Measurements from ENCODE around the gene CAMSAP1.

Gene CAMSAP1

DNA sequence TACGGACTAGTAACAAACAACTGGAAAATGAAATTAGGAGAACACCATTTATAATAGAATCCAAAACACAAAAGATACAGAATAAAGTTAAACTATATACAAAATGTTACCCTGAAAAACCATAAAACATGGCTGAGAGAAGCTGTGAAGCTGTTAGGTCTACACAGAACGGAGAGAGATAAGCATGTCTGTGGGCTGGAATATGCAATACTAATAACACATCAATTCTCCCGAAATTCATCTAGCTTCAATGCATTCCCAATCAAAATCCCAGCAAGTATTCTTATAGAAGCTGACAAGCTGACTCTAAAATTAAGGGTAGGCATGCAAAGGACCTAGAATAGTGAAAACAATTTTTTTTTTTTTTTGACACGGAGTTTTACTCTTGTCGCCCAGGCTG, 32.5 kb downstream of the CAMSAP1 start:
- Histone ChIP-seq H3K9me3 (ENCODE audit: control insufficient read depth, low read length) (no peaks in the 10 kb centered on the region), H3K36me3 (ENCODE audit: control insufficient read depth, insufficient read depth, low read length) (peaks cover 6% of the 10 kb centered on the region), H3K27ac (ENCODE audit: low read depth, low read length, severe bottlenecking) (no peak overlapping the region), H3K4me1 (ENCODE audit: control insufficient read depth, insufficient read depth, low read length, poor library complexity, severe bottlenecking) (peaks cover 3% of the 10 kb centered on the region), H3K4me3 (ENCODE audit: extremely low read depth, insufficient read depth, low read length, poor library complexity, severe bottlenecking) (no peak overlapping the region)
- WGBS, 2 experiments (ENCODE audit: insufficient coverage in 2 of 2) = 100% methylated on average over 1 to 2 of the region's 5 CpGs

DNA sequence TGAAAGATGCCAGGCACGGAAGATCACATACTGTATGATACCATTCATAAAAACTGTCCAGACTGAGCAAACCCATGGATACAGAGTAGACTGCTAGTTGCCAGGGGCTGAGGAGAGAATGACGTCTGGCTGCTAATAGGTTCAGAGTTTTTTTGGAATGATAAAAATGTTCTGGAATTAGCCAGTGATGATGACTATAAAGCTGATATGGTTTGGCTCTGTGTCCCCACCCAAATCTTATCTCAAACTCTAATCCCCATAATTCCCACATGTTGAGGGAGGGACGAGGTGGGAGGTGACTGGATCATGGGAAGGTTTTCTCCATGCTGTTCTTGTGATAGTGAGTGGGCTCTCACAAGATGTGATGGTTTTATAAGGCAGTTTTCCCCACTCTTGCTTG, 37.4 kb downstream of the CAMSAP1 start:
- WGBS, 2 experiments (ENCODE audit: insufficient coverage in 2 of 2) = no CpG with 5 or more reads among the region's 3 CpGs
- H3K36me3 ChIP-seq (ENCODE audit: control insufficient read depth, insufficient read depth, low read length) = peaks cover 8% of the 10 kb centered on the region
- H3K27ac ChIP-seq (ENCODE audit: low read depth, low read length, severe bottlenecking) = no peak overlapping the region
- H3K4me3 ChIP-seq (ENCODE audit: extremely low read depth, insufficient read depth, low read length, poor library complexity, severe bottlenecking) = no peak overlapping the region
- H3K4me1 ChIP-seq (ENCODE audit: control insufficient read depth, insufficient read depth, low read length, poor library complexity, severe bottlenecking) = peaks cover 8% of the 10 kb centered on the region
- no peaks in the 10 kb centered on the region for H3K9me3 ChIP-seq (ENCODE audit: control insufficient read depth, low read length)

DNA sequence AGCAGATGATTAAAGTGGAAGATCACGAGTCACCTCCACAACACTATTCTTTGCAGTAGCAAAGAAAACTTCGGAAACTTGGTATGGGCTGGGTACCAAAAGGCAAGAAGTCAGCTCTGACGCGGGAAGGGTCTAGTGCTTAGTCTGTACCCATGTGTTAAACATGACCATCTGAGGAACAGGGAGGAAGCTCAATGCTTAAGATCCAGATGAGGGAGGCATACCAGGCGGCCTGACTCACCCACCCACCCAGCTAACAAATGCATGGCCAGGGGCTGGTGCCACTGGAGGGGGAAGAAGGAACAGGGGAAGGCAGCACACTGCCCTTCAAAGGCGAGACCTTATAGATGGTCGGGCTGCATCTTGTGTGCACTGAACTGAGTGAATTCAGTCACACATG, 41.8 kb downstream of the CAMSAP1 start:
- H3K36me3 ChIP-seq (ENCODE audit: control insufficient read depth, insufficient read depth, low read length) = peaks cover 38% of the 10 kb centered on the region
- H3K4me3 ChIP-seq (ENCODE audit: extremely low read depth, insufficient read depth, low read length, poor library complexity, severe bottlenecking) = no peak overlapping the region
- WGBS, 2 experiments (ENCODE audit: insufficient coverage in 2 of 2) = 83 to 84% methylated on average over 4 to 5 of the region's 7 CpGs
- no peaks in the 10 kb centered on the region for H3K9me3 ChIP-seq (ENCODE audit: control insufficient read depth, low read length)
- peaks cover 8% of the 10 kb centered on the region for H3K4me1 ChIP-seq (ENCODE audit: control insufficient read depth, insufficient read depth, low read length, poor library complexity, severe bottlenecking)
- H3K27ac ChIP-seq (ENCODE audit: low read depth, low read length, severe bottlenecking) = peak overlapping the region; percentile 39

DNA sequence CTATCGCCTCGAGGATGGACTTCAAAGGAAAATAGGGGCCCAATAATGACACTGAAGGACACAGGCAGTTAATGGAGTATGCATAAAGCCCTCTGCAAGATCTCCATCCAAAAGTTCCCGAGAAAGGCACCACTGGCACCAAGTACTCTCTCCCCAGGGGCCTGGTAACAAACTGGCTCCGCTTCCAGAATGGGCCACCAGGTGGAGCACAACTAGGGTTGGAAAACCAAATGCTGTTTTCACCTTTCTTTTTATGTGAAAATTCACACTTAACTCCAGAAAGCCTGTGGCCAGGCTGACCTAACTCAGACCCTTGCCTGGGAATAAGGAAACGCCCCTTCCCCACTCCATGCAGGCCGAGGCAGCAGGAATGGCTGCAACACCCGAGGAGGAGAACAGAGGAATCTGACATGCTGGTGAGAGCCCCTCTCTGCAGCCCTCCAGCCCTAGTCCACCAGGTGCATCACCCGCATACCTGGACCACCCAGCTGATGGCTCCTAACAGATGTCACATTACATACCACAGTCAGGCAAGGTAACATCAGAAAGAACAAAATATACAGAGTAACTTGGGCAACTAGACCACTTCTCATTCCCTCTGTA, 42.8 kb downstream of the CAMSAP1 start:
- no peaks in the 10 kb centered on the region for H3K9me3 ChIP-seq (ENCODE audit: control insufficient read depth, low read length)
- H3K4me1 ChIP-seq (ENCODE audit: control insufficient read depth, insufficient read depth, low read length, poor library complexity, severe bottlenecking) = peaks cover 8% of the 10 kb centered on the region
- WGBS, 2 experiments (ENCODE audit: insufficient coverage in 2 of 2) = 39 to 43% methylated on average over 7 to 8 of the region's 8 CpGs
- no peak overlapping the region for H3K27ac ChIP-seq (ENCODE audit: low read depth, low read length, severe bottlenecking)
- H3K36me3 ChIP-seq (ENCODE audit: control insufficient read depth, insufficient read depth, low read length) = peaks cover 42% of the 10 kb centered on the region
- no peak overlapping the region for H3K4me3 ChIP-seq (ENCODE audit: extremely low read depth, insufficient read depth, low read length, poor library complexity, severe bottlenecking)

DNA sequence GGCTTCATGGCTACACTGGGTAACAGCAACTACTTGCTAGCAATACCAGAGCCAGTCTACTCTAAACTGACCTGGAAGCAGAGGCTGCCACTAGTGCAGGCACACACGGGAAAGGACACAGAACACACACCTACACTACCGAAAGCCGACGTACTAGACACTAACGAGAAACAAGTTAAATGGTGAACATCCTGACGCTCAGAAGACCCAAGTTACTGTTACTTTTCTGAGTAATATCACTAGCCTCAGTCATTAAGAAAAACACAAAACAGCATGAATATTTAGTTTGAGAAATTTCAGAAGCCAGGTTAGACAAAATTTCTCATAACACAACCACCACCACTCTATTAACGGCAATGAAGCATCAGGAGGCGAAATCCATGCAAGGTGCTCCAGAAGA, 44.5 kb downstream of the CAMSAP1 start:
- Histone ChIP-seq H3K4me3 (ENCODE audit: extremely low read depth, insufficient read depth, low read length, poor library complexity, severe bottlenecking) (no peak overlapping the region), H3K4me1 (ENCODE audit: control insufficient read depth, insufficient read depth, low read length, poor library complexity, severe bottlenecking) (peaks cover 10% of the 10 kb centered on the region), H3K36me3 (ENCODE audit: control insufficient read depth, insufficient read depth, low read length) (peaks cover 42% of the 10 kb centered on the region), H3K9me3 (ENCODE audit: control insufficient read depth, low read length) (no peaks in the 10 kb centered on the region), H3K27ac (ENCODE audit: low read depth, low read length, severe bottlenecking) (no peak overlapping the region)
- 87 to 92% methylated on average over 7 of the region's 8 CpGs for WGBS, 2 experiments (ENCODE audit: insufficient coverage in 2 of 2)

DNA sequence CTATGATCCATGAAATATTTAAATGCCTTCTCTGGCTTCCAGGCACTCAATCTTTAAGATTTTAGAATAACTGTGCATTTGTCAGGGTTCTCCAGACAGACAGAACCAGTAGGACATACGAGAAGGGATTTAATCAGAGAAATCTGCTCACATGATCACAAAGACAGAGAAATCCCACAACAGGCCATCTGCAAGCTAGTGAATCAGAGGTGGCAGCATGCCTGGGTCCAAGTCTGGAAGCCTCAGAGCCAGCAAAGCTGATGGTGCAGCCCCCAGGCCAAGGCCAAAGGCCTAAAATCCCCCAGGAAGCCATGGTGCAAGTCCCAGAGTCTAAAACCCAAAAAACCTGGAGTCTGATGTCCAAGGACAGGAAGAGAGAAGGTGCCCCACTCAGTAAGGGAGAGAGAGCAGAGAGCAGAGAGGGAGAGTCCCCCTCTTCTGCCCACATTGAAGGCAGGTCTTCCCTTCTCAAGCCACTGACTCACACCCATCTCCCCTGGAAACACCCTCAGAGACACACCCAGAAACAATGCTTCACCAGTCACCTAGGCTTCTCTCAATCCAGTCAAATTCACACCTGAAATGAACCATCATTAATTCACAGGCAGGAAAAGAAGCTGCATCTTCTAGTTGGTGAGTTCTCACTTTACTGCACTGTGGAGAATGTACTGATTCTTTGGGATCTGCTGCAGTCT, 48.7 kb downstream of the CAMSAP1 start:
- H3K36me3 ChIP-seq (ENCODE audit: control insufficient read depth, insufficient read depth, low read length) = peaks cover 73% of the 10 kb centered on the region
- H3K9me3 ChIP-seq (ENCODE audit: control insufficient read depth, low read length) = no peaks in the 10 kb centered on the region
- H3K4me1 ChIP-seq (ENCODE audit: control insufficient read depth, insufficient read depth, low read length, poor library complexity, severe bottlenecking) = peaks cover 14% of the 10 kb centered on the region
- no peak overlapping the region for H3K4me3 ChIP-seq (ENCODE audit: extremely low read depth, insufficient read depth, low read length, poor library complexity, severe bottlenecking)
- no peak overlapping the region for H3K27ac ChIP-seq (ENCODE audit: low read depth, low read length, severe bottlenecking)
- 100% methylated on average over 1 of the region's 1 CpG; no CpG with 5 or more reads in 1 of the 2 experiments for whole genome bisulfite sequencing, 2 experiments (ENCODE audit: insufficient coverage in 2 of 2)

DNA sequence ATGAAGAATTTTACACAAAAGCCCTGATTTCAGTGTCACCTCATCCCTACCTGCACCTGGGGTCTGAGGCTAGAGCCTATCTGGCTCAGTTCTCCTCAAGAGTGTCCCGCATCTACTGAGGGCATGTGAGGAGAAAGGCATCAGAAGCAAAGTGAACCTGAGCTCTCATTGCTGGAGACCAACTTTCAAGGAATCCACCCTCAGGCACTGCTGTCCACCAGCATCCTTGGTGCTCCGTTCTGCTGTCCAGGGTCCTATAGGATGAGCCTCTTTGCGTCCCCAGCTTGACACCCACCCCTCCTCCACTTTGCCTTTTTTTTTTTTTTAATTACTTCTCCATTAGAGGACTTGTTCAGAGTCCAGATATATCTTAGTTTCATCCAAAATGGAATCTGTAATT, 49.5 kb downstream of the CAMSAP1 start:
- no peak overlapping the region for H3K27ac ChIP-seq (ENCODE audit: low read depth, low read length, severe bottlenecking)
- no peaks in the 10 kb centered on the region for H3K9me3 ChIP-seq (ENCODE audit: control insufficient read depth, low read length)
- H3K36me3 ChIP-seq (ENCODE audit: control insufficient read depth, insufficient read depth, low read length) = peaks cover 74% of the 10 kb centered on the region
- H3K4me3 ChIP-seq (ENCODE audit: extremely low read depth, insufficient read depth, low read length, poor library complexity, severe bottlenecking) = no peak overlapping the region
- WGBS, 2 experiments (ENCODE audit: insufficient coverage in 2 of 2) = 80 to 92% methylated on average over 1 to 3 of the region's 3 CpGs
- H3K4me1 ChIP-seq (ENCODE audit: control insufficient read depth, insufficient read depth, low read length, poor library complexity, severe bottlenecking) = peaks cover 14% of the 10 kb centered on the region

DNA sequence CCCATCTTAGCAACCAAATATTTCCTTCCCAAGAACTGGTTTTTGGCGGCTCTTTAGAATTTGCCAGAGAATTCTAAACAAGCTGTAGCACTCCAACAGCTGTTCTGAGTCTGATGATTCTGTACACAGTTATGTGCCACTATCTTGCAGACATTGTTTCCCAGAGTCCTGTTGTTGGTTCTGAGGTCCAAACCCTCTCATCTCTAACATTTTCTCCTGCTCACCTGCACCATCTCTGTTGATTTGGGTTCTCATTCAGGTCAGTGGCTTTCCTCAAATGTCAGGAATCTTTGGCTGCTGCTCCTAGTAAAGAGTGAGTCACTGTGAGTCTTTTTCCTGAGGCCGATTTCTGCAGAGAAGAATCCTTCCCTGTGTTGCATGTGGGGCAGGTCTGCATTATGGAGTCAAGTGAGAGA, 50.0 kb downstream of the CAMSAP1 start:
- Histone ChIP-seq H3K9me3 (ENCODE audit: control insufficient read depth, low read length) (no peaks in the 10 kb centered on the region), H3K36me3 (ENCODE audit: control insufficient read depth, insufficient read depth, low read length) (peaks cover 74% of the 10 kb centered on the region), H3K4me1 (ENCODE audit: control insufficient read depth, insufficient read depth, low read length, poor library complexity, severe bottlenecking) (peaks cover 14% of the 10 kb centered on the region), H3K4me3 (ENCODE audit: extremely low read depth, insufficient read depth, low read length, poor library complexity, severe bottlenecking) (no peak overlapping the region), H3K27ac (ENCODE audit: low read depth, low read length, severe bottlenecking) (no peak overlapping the region)
- WGBS, 2 experiments (ENCODE audit: insufficient coverage in 2 of 2) = 100% methylated on average over 2 of the region's 2 CpGs

GRCh38 chr9:135851748-135852147, 55.6 kb downstream of the CAMSAP1 start:
- no peak overlapping the region for H3K4me3 ChIP-seq (ENCODE audit: extremely low read depth, insufficient read depth, low read length, poor library complexity, severe bottlenecking)
- peaks cover 24% of the 10 kb centered on the region for H3K4me1 ChIP-seq (ENCODE audit: control insufficient read depth, insufficient read depth, low read length, poor library complexity, severe bottlenecking)
- H3K9me3 ChIP-seq (ENCODE audit: control insufficient read depth, low read length) = no peaks in the 10 kb centered on the region
- H3K36me3 ChIP-seq (ENCODE audit: control insufficient read depth, insufficient read depth, low read length) = peaks cover 84% of the 10 kb centered on the region
- H3K27ac ChIP-seq (ENCODE audit: low read depth, low read length, severe bottlenecking) = no peak overlapping the region
- 98% methylated on average over 16 of the region's 16 CpGs for WGBS, 2 experiments (ENCODE audit: insufficient coverage in 2 of 2)

GRCh38 chr9:135850737-135851136, 56.6 kb downstream of the CAMSAP1 start:
- H3K4me1 ChIP-seq (ENCODE audit: control insufficient read depth, insufficient read depth, low read length, poor library complexity, severe bottlenecking) = peaks cover 23% of the 10 kb centered on the region
- WGBS, 2 experiments (ENCODE audit: insufficient coverage in 2 of 2) = 65 to 73% methylated on average over 6 to 8 of the region's 8 CpGs
- H3K36me3 ChIP-seq (ENCODE audit: control insufficient read depth, insufficient read depth, low read length) = peaks cover 77% of the 10 kb centered on the region
- H3K27ac ChIP-seq (ENCODE audit: low read depth, low read length, severe bottlenecking) = no peak overlapping the region
- no peak overlapping the region for H3K4me3 ChIP-seq (ENCODE audit: extremely low read depth, insufficient read depth, low read length, poor library complexity, severe bottlenecking)
- no peaks in the 10 kb centered on the region for H3K9me3 ChIP-seq (ENCODE audit: control insufficient read depth, low read length)

DNA sequence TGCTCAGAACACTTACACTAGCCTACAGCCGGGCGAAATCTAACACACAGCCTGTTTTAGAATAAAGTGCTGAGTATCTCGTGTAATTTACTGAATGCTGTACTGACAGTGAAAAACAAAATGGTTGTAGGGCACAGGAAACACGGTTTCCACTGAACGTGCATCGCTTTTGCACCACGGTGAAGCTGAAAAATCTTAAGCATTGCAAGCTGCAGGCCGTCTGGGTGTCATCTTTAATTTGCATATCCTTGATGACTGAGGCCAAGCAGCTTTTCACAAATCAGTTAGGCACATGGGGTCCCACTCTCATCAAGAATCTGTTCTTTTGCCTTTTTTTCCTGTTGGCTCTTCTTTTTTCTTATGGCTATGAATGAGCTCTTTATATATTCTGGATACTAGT, 58.2 kb downstream of the CAMSAP1 start:
- Histone ChIP-seq H3K9me3 (ENCODE audit: control insufficient read depth, low read length) (peaks cover 6% of the 10 kb centered on the region), H3K4me1 (ENCODE audit: control insufficient read depth, insufficient read depth, low read length, poor library complexity, severe bottlenecking) (peaks cover 23% of the 10 kb centered on the region), H3K36me3 (ENCODE audit: control insufficient read depth, insufficient read depth, low read length) (peaks cover 70% of the 10 kb centered on the region), H3K4me3 (ENCODE audit: extremely low read depth, insufficient read depth, low read length, poor library complexity, severe bottlenecking) (no peak overlapping the region), H3K27ac (ENCODE audit: low read depth, low read length, severe bottlenecking) (peak overlapping the region; percentile 8)
- 63 to 74% methylated on average over 6 of the region's 8 CpGs for WGBS, 2 experiments (ENCODE audit: insufficient coverage in 2 of 2)
